RWPE2 (cell line): ENCODE data around the gene LSM10.
A peak's percentile ranks its signal among the peaks of the same experiment; 100 is the strongest.

Experiments used
- ATAC-seq: fragments of 200-7000 bp; cut with Tn5 transposase; 3 replicates; pipeline ENCODE4 v1.9.1; 2021; ENCODE audit warnings: low read depth
- DNase-seq: peaks from one replicate; pipeline ENCODE4 v3.0.0-alpha.2; 2020; ENCODE audit warnings: low spot score
- H3K27ac ChIP-seq: fragments of 450-650 bp; 2 replicates; pipeline ENCODE4 v1.5.1; 2017; ENCODE audit warnings: mild to moderate bottlenecking; ENCODE audit not compliant: poor library complexity, severe bottlenecking
- H3K27me3 ChIP-seq: fragments of 250-450 bp; sonication (Bioruptor Pico); 2 replicates; pipeline ENCODE4 v1.5.1; 2021; ENCODE audit warnings: mild to moderate bottlenecking, moderate library complexity; ENCODE audit not compliant: insufficient read depth, poor library complexity, severe bottlenecking
- H3K36me3 ChIP-seq: fragments of 250-450 bp; sonication (Bioruptor Pico); 2 replicates; pipeline ENCODE4 v1.5.1; 2020; ENCODE audit warnings: low read depth, mild to moderate bottlenecking, moderate library complexity
- H3K4me1 ChIP-seq: fragments of 250-450 bp; sonication (Bioruptor Pico); 2 replicates; pipeline ENCODE4 v1.5.1; 2021; ENCODE audit warnings: mild to moderate bottlenecking, moderate library complexity; ENCODE audit not compliant: insufficient read depth, poor library complexity, severe bottlenecking
- H3K4me3 ChIP-seq: fragments of 250-450 bp; sonication (Bioruptor Pico); 2 replicates; pipeline ENCODE4 v1.5.1; 2021; ENCODE audit warnings: mild to moderate bottlenecking, moderate library complexity; ENCODE audit not compliant: severe bottlenecking
- H3K9me3 ChIP-seq: fragments of 250-450 bp; sonication (Bioruptor Pico); 2 replicates; pipeline ENCODE4 v1.5.1; 2021; ENCODE audit warnings: mild to moderate bottlenecking, moderate library complexity; ENCODE audit not compliant: severe bottlenecking
- CTCF ChIP-seq: fragments of 450-650 bp; IDR thresholded peaks from one replicate; pipeline ENCODE4 v1.5.1; 2017; ENCODE audit warnings: mild to moderate bottlenecking, moderate library complexity; ENCODE audit not compliant: poor library complexity, severe bottlenecking

LSM10 gene

GRCh38 chr1:36367798-36368197 is 29.9 kb downstream of the LSM10 start:
- peaks cover 33% of the 10 kb centered on the region for H3K36me3 ChIP-seq
- H3K4me3 ChIP-seq = no peak overlapping the region
- no peak overlapping the region for H3K27ac ChIP-seq
- H3K9me3 ChIP-seq = no peaks in the 10 kb centered on the region
- TF ChIP-seq CTCF = no peak
- H3K27me3 ChIP-seq = no peaks in the 10 kb centered on the region
- DNase-seq = no peak
- H3K4me1 ChIP-seq = peaks cover 5% of the 10 kb centered on the region
- ATAC-seq = no peak

GRCh38 chr1:36367066-36367465 is 30.6 kb downstream of the LSM10 start:
- H3K27ac ChIP-seq = no peak overlapping the region

GRCh38 chr1:36366091-36366661 is 31.5 kb downstream of the LSM10 start:
- Histone ChIP-seq H3K9me3 (no peaks in the 10 kb centered on the region), H3K4me3 (no peak overlapping the region), H3K36me3 (peaks cover 42% of the 10 kb centered on the region), H3K4me1 (no peaks in the 10 kb centered on the region), H3K27ac (no peak overlapping the region), H3K27me3 (no peaks in the 10 kb centered on the region)
- DNase-seq (no peak), ATAC-seq (no peak)
- TF ChIP-seq CTCF = no peak

More at GRCh38 chr1:36367066-36367465, 30.6 kb downstream of the LSM10 start:
- peaks cover 36% of the 10 kb centered on the region for H3K36me3 ChIP-seq
- no peaks in the 10 kb centered on the region for H3K9me3 ChIP-seq
- no peaks in the 10 kb centered on the region for H3K27me3 ChIP-seq
- H3K4me3 ChIP-seq = no peak overlapping the region
- H3K4me1 ChIP-seq = no peaks in the 10 kb centered on the region
- no peak for TF ChIP-seq CTCF
- ATAC-seq = no peak
- no peak for DNase-seq

- H3K27ac ChIP-seq = no peak overlapping the region
- no peaks in the 10 kb centered on the region for H3K9me3 ChIP-seq
- peaks cover 50% of the 10 kb centered on the region for H3K36me3 ChIP-seq
- no peak overlapping the region for H3K4me3 ChIP-seq
- no peaks in the 10 kb centered on the region for H3K4me1 ChIP-seq
- no peak for TF ChIP-seq CTCF
- no peaks in the 10 kb centered on the region for H3K27me3 ChIP-seq
- DNase-seq = no peak
- no peak for ATAC-seq
Measured at GRCh38 chr1:36365381-36365780, 32.3 kb downstream of the LSM10 start.

- Histone ChIP-seq H3K27me3 (no peaks in the 10 kb centered on the region), H3K4me3 (no peak overlapping the region), H3K27ac (peak overlapping the region; percentile 17), H3K4me1 (no peaks in the 10 kb centered on the region), H3K9me3 (no peaks in the 10 kb centered on the region), H3K36me3 (peaks cover 53% of the 10 kb centered on the region)
- no peak for DNase-seq
- ATAC-seq = peak; percentile 73
- TF ChIP-seq CTCF = no peak
Measured at GRCh38 chr1:36359911-36360550, 37.7 kb downstream of the LSM10 start.
